Measurements from ENCODE around the gene FKTN.

Gene FKTN

DNA sequence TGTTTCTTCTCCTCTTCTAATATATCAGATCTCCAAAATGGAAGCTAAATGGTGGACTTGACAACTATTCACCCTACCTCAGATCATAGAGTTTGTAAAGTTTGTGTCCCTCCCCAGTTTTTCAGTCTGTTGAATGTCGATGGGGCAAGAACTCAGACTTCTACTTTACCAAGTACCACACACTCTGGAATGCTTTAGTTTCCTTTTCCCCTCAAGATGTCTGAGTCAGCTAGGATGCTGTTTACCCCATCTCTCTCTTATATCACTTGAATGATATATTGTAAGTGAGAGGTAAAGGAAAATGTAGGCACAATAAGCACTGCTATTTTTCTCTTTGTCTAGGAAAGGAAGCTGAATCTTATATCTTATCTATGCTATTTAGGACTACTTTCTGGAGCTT, 78.4 kb downstream of the FKTN start:
- H2AFZ ChIP-seq (ENCODE audit: low read length), result no peak overlapping the region
- no peaks in the 10 kb centered on the region for H3K79me2 ChIP-seq (ENCODE audit: insufficient read depth, low read length)
- H3K4me2 ChIP-seq (ENCODE audit: low read depth, low read length, poor library complexity, severe bottlenecking), result no peak overlapping the region
- H3K9me2 ChIP-seq (replicated peaks; ENCODE audit: low read depth, low read length), result no peaks in the 10 kb centered on the region
- H3F3A ChIP-seq (ENCODE audit: low read depth), result no peaks in the 10 kb centered on the region
- no peak overlapping the region for H3K9ac ChIP-seq (ENCODE audit: low read depth, low read length, poor library complexity, severe bottlenecking)
- no peaks in the 10 kb centered on the region for H3K9me3 ChIP-seq (ENCODE audit: insufficient read depth, low read depth, low read length)
- no peaks in the 10 kb centered on the region for H3K4me1 ChIP-seq (ENCODE audit: insufficient read depth, low read length, poor library complexity, severe bottlenecking)
- no peaks in the 10 kb centered on the region for H3K27me3 ChIP-seq (ENCODE audit: insufficient read depth, low read length, poor library complexity, severe bottlenecking)
- no peaks in the 10 kb centered on the region for H4K20me1 ChIP-seq (ENCODE audit: insufficient read depth, low read length, poor library complexity, severe bottlenecking)
- no peaks in the 10 kb centered on the region for H3K36me3 ChIP-seq (ENCODE audit: insufficient read depth, low read length)
- TF ChIP-seq CTCF (conservative IDR thresholded peaks at IDR 0.05; ENCODE audit: low read length) (no peak), EZH2phosphoT487 (IDR thresholded peaks at IDR 0.05; ENCODE audit: borderline replicate concordance) (no peak)
- no peak overlapping the region for H3K4me3 ChIP-seq (ENCODE audit: low read length, poor library complexity, severe bottlenecking)

DNA sequence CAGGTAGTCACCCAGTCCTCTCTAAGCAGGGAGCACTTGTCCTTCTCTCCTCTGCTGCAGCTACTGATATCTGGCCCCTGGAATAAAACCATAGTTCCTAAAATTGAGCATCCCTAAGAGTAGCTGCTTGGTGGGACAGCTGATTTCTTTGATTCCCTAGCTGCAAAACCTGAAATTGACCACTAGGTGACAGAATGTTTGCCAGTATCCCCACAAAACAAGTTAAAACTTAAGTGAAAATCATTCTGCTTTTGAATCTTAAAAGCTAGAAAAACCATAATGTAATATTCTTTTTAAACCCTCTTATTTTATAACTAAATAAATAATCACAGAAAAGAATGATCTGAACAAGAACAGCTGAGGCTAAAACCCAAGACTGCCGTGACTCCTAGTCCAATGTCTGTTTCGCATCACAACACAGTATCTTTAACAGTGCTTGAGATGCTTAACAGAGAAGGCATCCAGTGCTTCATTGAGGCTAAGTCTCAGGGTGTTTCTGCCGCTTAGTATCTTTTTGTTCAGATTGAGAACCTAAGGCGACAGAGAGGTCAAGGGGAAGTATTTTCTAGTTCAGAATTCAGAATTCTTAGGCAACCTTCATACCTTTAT, 80.0 kb downstream of the FKTN start:
- Histone ChIP-seq H3K9me2 (replicated peaks; ENCODE audit: low read depth, low read length) (no peaks in the 10 kb centered on the region), H3K9ac (ENCODE audit: low read depth, low read length, poor library complexity, severe bottlenecking) (no peak overlapping the region), H2AFZ (ENCODE audit: low read length) (no peak overlapping the region), H4K20me1 (ENCODE audit: insufficient read depth, low read length, poor library complexity, severe bottlenecking) (no peaks in the 10 kb centered on the region), H3K36me3 (ENCODE audit: insufficient read depth, low read length) (no peaks in the 10 kb centered on the region), H3K9me3 (ENCODE audit: insufficient read depth, low read depth, low read length) (no peaks in the 10 kb centered on the region), H3K4me2 (ENCODE audit: low read depth, low read length, poor library complexity, severe bottlenecking) (no peak overlapping the region), H3F3A (ENCODE audit: low read depth) (no peaks in the 10 kb centered on the region), H3K4me1 (ENCODE audit: insufficient read depth, low read length, poor library complexity, severe bottlenecking) (no peaks in the 10 kb centered on the region), H3K27me3 (ENCODE audit: insufficient read depth, low read length, poor library complexity, severe bottlenecking) (no peaks in the 10 kb centered on the region), H3K79me2 (ENCODE audit: insufficient read depth, low read length) (no peaks in the 10 kb centered on the region), H3K4me3 (ENCODE audit: low read length, poor library complexity, severe bottlenecking) (no peak overlapping the region)
- TF ChIP-seq CTCF (conservative IDR thresholded peaks at IDR 0.05; ENCODE audit: low read length), result peak; percentile 82
- TF ChIP-seq EZH2phosphoT487 (IDR thresholded peaks at IDR 0.05; ENCODE audit: borderline replicate concordance), result no peak

- Histone ChIP-seq H3F3A (ENCODE audit: low read depth) (no peaks in the 10 kb centered on the region), H3K4me2 (ENCODE audit: low read depth, low read length, poor library complexity, severe bottlenecking) (no peak overlapping the region)
- no peak for TF ChIP-seq CTCF (conservative IDR thresholded peaks at IDR 0.05; ENCODE audit: low read length)
- TF ChIP-seq EZH2phosphoT487 (IDR thresholded peaks at IDR 0.05; ENCODE audit: borderline replicate concordance), result no peak
Measured at GRCh38 chr9:105639936-105640335, 82.0 kb downstream of the FKTN start.

More at GRCh38 chr9:105639936-105640335, 82.0 kb downstream of the FKTN start:
- H3K9me2 ChIP-seq (replicated peaks; ENCODE audit: low read depth, low read length), result no peaks in the 10 kb centered on the region
- no peak overlapping the region for H2AFZ ChIP-seq (ENCODE audit: low read length)
- no peaks in the 10 kb centered on the region for H3K9me3 ChIP-seq (ENCODE audit: insufficient read depth, low read depth, low read length)
- H3K9ac ChIP-seq (ENCODE audit: low read depth, low read length, poor library complexity, severe bottlenecking), result no peak overlapping the region
- H3K4me1 ChIP-seq (ENCODE audit: insufficient read depth, low read length, poor library complexity, severe bottlenecking), result no peaks in the 10 kb centered on the region
- H3K4me3 ChIP-seq (ENCODE audit: low read length, poor library complexity, severe bottlenecking), result no peak overlapping the region
- no peaks in the 10 kb centered on the region for H3K36me3 ChIP-seq (ENCODE audit: insufficient read depth, low read length)
- H3K27me3 ChIP-seq (ENCODE audit: insufficient read depth, low read length, poor library complexity, severe bottlenecking), result no peaks in the 10 kb centered on the region
- H4K20me1 ChIP-seq (ENCODE audit: insufficient read depth, low read length, poor library complexity, severe bottlenecking), result no peaks in the 10 kb centered on the region
- H3K79me2 ChIP-seq (ENCODE audit: insufficient read depth, low read length), result no peaks in the 10 kb centered on the region

All from Loucy (cell line).